Gastroesophageal sphincter (tissue), 4 donors: ENCODE data around the gene EGFLAM. TPM values are rescaled to one million over a fixed set of nuclear protein-coding genes. Genes with fewer than 3 reads are reported as not detected.

Experiments
- ATAC-seq: fragments of 150-250 bp; one replicate; pipeline ENCODE4 v1.9.1; 2016; ENCODE audit warnings: mild to moderate bottlenecking, moderate library complexity
- H3K27ac ChIP-seq, 4 donors: fragments of 200-600 bp; sonication (generic) in 3 of 4; 1 replicate in 3 of 4; 2 replicates in 1 of 4; pipeline ENCODE4 v1.5.1; 2016 to 2019
- H3K27me3 ChIP-seq: fragments of 200-600 bp; sonication (generic); one replicate; pipeline ENCODE4 v1.5.1; 2019
- H3K36me3 ChIP-seq, 2 donors: fragments of 200-600 bp; sonication (generic); one replicate each; pipeline ENCODE4 v1.5.1; 2019; ENCODE audit warnings: control low read depth in 1 of 2
- H3K4me1 ChIP-seq, 3 donors: fragments of 200-600 bp; sonication (generic); 1 replicate in 2 of 3; 2 replicates in 1 of 3; pipeline ENCODE4 v1.5.1; 2016 to 2019; ENCODE audit warnings: control low read depth in 2 of 3
- H3K4me3 ChIP-seq, 2 donors: fragments of 200-600 bp; sonication (generic); one replicate each; pipeline ENCODE4 v1.5.1; 2019; ENCODE audit warnings: mild to moderate bottlenecking in 1 of 2, moderate library complexity in 1 of 2
- H3K9me3 ChIP-seq, 3 donors: fragments of 200-600 bp; sonication (generic); one replicate each; pipeline ENCODE4 v1.5.1; 2017 to 2019; ENCODE audit warnings: control low read depth in 2 of 3
- EP300 ChIP-seq: sonication (generic); formaldehyde crosslinking; IDR thresholded peaks from one replicate; pipeline ENCODE4 v1.6.1; 2017; ENCODE audit warnings: antibody characterized with exemption, mild to moderate bottlenecking
- POLR2A ChIP-seq, 2 donors: fragments of 450-650 bp; IDR thresholded peaks; one replicate each; pipeline ENCODE4 v1.6.1; 2017; ENCODE audit warnings: antibody characterized with exemption in 2 of 2, mild to moderate bottlenecking in 2 of 2, moderate library complexity in 1 of 2
- POLR2AphosphoS5 ChIP-seq: sonication (generic); formaldehyde crosslinking; IDR thresholded peaks from one replicate; pipeline ENCODE4 v1.6.1; 2017; ENCODE audit warnings: antibody characterized with exemption
- WGBS, 2 donors: methylation state at CpG; one replicate each; pipeline ENCODE4 v1.1.5; 2018; ENCODE audit warnings: low coverage in 1 of 2; 5-methylcytosine and 5-hydroxymethylcytosine counted together
- total RNA-seq, 4 donors: library from RNA; depleted of rRNA; stranded (reverse); fragments of >200 nt; gene quantifications; one replicate each; pipeline ENCODE4 v1.1.0, GENCODE V29; 2016
- TF ChIP-seq, protein P1 (sequence below), 4 experiments: fragments of 200-600 bp in 2 of 4; fragments of 450-650 bp in 2 of 4; sonication (generic) in 1 of 4; IDR thresholded peaks; one replicate each; pipeline ENCODE4 v1.5.1; 2017 to 2019; ENCODE audit warnings: antibody characterized with exemption in 4 of 4, mild to moderate bottlenecking in 2 of 4, moderate library complexity in 2 of 4

The EGFLAM gene
- total RNA-seq, 4 donors from 2014 or later, result 4.8 to 8.3 (median 7.7) TPM

DNA sequence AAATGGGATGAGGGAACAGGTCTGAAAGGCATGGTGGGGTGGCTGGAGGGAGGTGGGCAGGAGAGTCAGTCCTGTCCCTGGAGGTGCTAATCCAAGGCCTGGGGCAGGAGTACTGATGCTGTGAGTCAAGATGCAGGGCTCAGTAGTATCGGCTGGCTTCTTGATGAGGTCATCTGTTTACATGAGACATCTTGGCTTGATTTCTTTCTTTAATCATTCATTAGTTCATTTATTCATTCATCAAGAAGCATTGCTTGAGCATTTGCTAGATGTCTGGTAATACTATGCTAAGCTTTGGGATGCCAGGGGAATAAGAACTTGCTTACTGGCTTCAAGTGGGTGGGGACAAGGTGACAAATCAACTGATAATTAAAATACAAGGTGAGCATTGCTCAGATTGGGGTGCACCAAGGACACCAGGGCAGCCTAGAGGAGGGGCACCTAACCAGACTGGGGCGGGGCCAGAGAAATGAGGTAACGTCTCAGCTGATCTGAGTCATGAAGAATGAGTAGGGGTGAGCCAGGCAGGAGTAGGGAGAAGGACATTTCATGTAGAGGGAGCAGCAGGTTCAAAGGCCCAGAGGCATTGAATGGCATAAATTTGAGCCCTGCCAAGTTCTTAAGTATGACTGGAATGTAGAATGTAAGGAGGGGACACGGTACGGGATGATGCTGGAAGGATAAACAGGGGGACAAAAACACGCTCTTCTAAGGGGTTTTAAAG, 88.8 kb downstream of the EGFLAM start:
- no peaks in the 10 kb centered on the region for H3K27me3 ChIP-seq
- H3K27ac ChIP-seq, result no peak overlapping the region
- H3K4me1 ChIP-seq, result no peaks in the 10 kb centered on the region
- no peaks in the 10 kb centered on the region for H3K9me3 ChIP-seq
- WGBS, 2 donors, result 74 to 85% methylated on average over 4 to 6 of the region's 6 CpGs
- TF ChIP-seq POLR2A (IDR thresholded peaks at IDR 0.05) (no peak), EP300 (no peak), POLR2AphosphoS5 (no peak)
- TF ChIP-seq, protein P1, sequence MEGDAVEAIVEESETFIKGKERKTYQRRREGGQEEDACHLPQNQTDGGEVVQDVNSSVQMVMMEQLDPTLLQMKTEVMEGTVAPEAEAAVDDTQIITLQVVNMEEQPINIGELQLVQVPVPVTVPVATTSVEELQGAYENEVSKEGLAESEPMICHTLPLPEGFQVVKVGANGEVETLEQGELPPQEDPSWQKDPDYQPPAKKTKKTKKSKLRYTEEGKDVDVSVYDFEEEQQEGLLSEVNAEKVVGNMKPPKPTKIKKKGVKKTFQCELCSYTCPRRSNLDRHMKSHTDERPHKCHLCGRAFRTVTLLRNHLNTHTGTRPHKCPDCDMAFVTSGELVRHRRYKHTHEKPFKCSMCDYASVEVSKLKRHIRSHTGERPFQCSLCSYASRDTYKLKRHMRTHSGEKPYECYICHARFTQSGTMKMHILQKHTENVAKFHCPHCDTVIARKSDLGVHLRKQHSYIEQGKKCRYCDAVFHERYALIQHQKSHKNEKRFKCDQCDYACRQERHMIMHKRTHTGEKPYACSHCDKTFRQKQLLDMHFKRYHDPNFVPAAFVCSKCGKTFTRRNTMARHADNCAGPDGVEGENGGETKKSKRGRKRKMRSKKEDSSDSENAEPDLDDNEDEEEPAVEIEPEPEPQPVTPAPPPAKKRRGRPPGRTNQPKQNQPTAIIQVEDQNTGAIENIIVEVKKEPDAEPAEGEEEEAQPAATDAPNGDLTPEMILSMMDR (IDR thresholded peaks at IDR 0.05), result no peak
- ATAC-seq, result no peak
- no peak overlapping the region for H3K4me3 ChIP-seq
- no peaks in the 10 kb centered on the region for H3K36me3 ChIP-seq

- H3K27me3 ChIP-seq, result no peaks in the 10 kb centered on the region
- no peak for ATAC-seq
- no peak overlapping the region for H3K27ac ChIP-seq
- WGBS, 2 donors, result 81% methylated on average over 1 of the region's 1 CpG; no CpG with 5 or more reads in 1 of the 2 donors
- no peak overlapping the region for H3K4me3 ChIP-seq
- no peaks in the 10 kb centered on the region for H3K36me3 ChIP-seq
- H3K9me3 ChIP-seq, result no peaks in the 10 kb centered on the region
- H3K4me1 ChIP-seq, result no peaks in the 10 kb centered on the region
- TF ChIP-seq POLR2A (IDR thresholded peaks at IDR 0.05), result no peak
- no peak for TF ChIP-seq EP300
- TF ChIP-seq POLR2AphosphoS5, result no peak
- TF ChIP-seq, protein P1 (IDR thresholded peaks at IDR 0.05), result no peak
These were observed 89.5 kb downstream of the EGFLAM start for GRCh38 chr5:38347896-38348295.

GRCh38 chr5:38360323-38361061, 102.1 kb downstream of the EGFLAM start:
- WGBS, 2 donors, result 89 to 93% methylated on average over 10 of the region's 11 CpGs
- no peaks in the 10 kb centered on the region for H3K36me3 ChIP-seq
- ATAC-seq, result no peak
- H3K4me1 ChIP-seq, result no peaks in the 10 kb centered on the region
- no peak overlapping the region for H3K4me3 ChIP-seq
- no peak for TF ChIP-seq POLR2AphosphoS5
- TF ChIP-seq EP300, result no peak
- TF ChIP-seq, protein P1 (IDR thresholded peaks at IDR 0.05), result no peak
- no peak overlapping the region for H3K27ac ChIP-seq
- H3K9me3 ChIP-seq, result no peaks in the 10 kb centered on the region
- no peaks in the 10 kb centered on the region for H3K27me3 ChIP-seq

GRCh38 chr5:38362713-38363112, 104.4 kb downstream of the EGFLAM start:
- no peak overlapping the region for H3K4me3 ChIP-seq
- no peak for ATAC-seq
- WGBS, 2 donors, result 97 to 100% methylated on average over 3 of the region's 3 CpGs

More at GRCh38 chr5:38362713-38363112, 104.4 kb downstream of the EGFLAM start:
- TF ChIP-seq, protein P1 (IDR thresholded peaks at IDR 0.05), result no peak
- TF ChIP-seq POLR2AphosphoS5, result no peak
- no peak for TF ChIP-seq EP300
- no peak for TF ChIP-seq POLR2A (IDR thresholded peaks at IDR 0.05)
- no peaks in the 10 kb centered on the region for H3K27me3 ChIP-seq
- no peaks in the 10 kb centered on the region for H3K36me3 ChIP-seq
- no peaks in the 10 kb centered on the region for H3K4me1 ChIP-seq
- no peaks in the 10 kb centered on the region for H3K9me3 ChIP-seq
- H3K27ac ChIP-seq, result no peak overlapping the region
